Dendritic cell treated with granulocyte-macrophage colony-stimulating factor and Interleukin-4, amounts not matched to agents 40 ng/mL and 50 ng/mL, for 4 days (primary cell): ENCODE results near the gene GNPDA2.

Source experiments
- H3K27ac Mint-ChIP-seq: one replicate; pipeline ENCODE4 v1.8.0; 2022; ENCODE audit warnings: mild to moderate bottlenecking, mixed read lengths
- H3K27me3 Mint-ChIP-seq: one replicate; pipeline ENCODE4 v1.8.0; 2022; ENCODE audit warnings: mild to moderate bottlenecking, mixed read lengths
- H3K36me3 Mint-ChIP-seq: one replicate; pipeline ENCODE4 v1.8.0; 2022; ENCODE audit warnings: low read depth, mixed read lengths
- H3K4me1 Mint-ChIP-seq: one replicate; pipeline ENCODE4 v1.8.0; 2022; ENCODE audit warnings: low read depth, mixed read lengths
- H3K4me3 Mint-ChIP-seq: one replicate; pipeline ENCODE4 v1.8.0; 2022; ENCODE audit warnings: mild to moderate bottlenecking, moderate library complexity, mixed read lengths
- H3K9me3 Mint-ChIP-seq: one replicate; pipeline ENCODE4 v1.8.0; 2022; ENCODE audit warnings: mixed read lengths
- intact Hi-C: fragments of 100-400 bp; cut with micrococcal nuclease; formaldehyde crosslinking; loops from one replicate; pipeline ENCODE4 v1.15.0; 2022

Gene GNPDA2

GRCh38 chr4:44725166-44725565 lies 1.2 kb downstream of the GNPDA2 start:
- H3K27me3 Mint-ChIP-seq: peaks cover 6% of the 10 kb centered on the region
- H3K4me1 Mint-ChIP-seq: peaks cover 16% of the 10 kb centered on the region
- peak overlapping the region; percentile 90 for H3K4me3 Mint-ChIP-seq
- intact Hi-C loops: no loop called here
- peaks cover 8% of the 10 kb centered on the region for H3K36me3 Mint-ChIP-seq
- H3K9me3 Mint-ChIP-seq: no peaks in the 10 kb centered on the region
- H3K27ac Mint-ChIP-seq: no peak overlapping the region

- intact Hi-C loops: no loop called here
- peaks cover 14% of the 10 kb centered on the region for H3K4me1 Mint-ChIP-seq
- H3K36me3 Mint-ChIP-seq: peaks cover 8% of the 10 kb centered on the region
- peaks cover 1% of the 10 kb centered on the region for H3K27me3 Mint-ChIP-seq
- no peaks in the 10 kb centered on the region for H3K9me3 Mint-ChIP-seq
- no peak overlapping the region for H3K4me3 Mint-ChIP-seq
- H3K27ac Mint-ChIP-seq: no peak overlapping the region
Observed at GRCh38 chr4:44722001-44722400, 4.4 kb downstream of the GNPDA2 start.

DNA sequence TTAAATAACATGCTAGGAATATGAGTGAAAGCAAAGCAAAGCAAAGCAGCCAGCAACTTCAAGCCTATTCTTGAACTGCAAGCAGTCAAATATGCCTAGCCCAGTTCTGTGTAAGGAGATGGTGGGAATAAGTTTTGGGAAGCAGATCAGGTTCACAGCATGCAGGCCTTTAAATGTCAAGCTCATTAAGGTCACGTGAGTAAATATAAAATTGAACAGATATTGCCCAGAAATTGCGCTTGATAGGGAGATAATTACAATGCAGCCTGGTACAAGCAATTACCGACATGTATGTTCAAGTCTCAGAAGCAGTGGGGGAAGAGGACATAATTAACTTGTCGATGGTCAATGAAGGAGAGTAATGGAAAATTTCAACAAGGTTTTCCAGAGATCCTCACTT lies 6.0 kb downstream of the GNPDA2 start:
- H3K36me3 Mint-ChIP-seq: no peaks in the 10 kb centered on the region
- H3K27me3 Mint-ChIP-seq: no peaks in the 10 kb centered on the region
- H3K4me3 Mint-ChIP-seq: no peak overlapping the region
- peaks cover 3% of the 10 kb centered on the region for H3K4me1 Mint-ChIP-seq
- no peaks in the 10 kb centered on the region for H3K9me3 Mint-ChIP-seq
- H3K27ac Mint-ChIP-seq: no peak overlapping the region
- intact Hi-C loops: no loop called here

DNA sequence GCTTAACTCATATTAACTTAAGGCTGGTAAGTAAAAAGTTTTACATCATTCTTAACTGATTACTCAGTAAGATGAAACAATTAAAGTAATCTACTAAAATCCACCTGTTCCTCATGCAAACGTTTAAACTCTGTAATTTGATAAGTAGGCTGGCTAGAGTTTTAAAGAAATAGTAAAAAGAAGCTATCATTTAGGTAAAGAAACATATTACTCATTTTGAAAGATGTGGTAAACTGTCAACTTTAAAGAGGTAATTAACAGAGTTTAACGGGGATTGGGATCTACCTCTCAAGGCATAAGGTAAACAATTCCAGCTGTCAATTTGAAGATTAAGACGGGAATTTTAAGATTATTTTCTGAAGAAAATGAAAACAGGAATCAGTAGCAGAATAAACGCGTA lies 9.8 kb downstream of the GNPDA2 start:
- Mint-ChIP-seq H3K9me3 (no peaks in the 10 kb centered on the region), H3K36me3 (peaks cover 5% of the 10 kb centered on the region), H3K4me3 (no peak overlapping the region), H3K27ac (no peak overlapping the region), H3K27me3 (no peaks in the 10 kb centered on the region), H3K4me1 (no peaks in the 10 kb centered on the region)
- intact Hi-C loops: no loop called here

GRCh38 chr4:44713125-44713524 lies 13.2 kb downstream of the GNPDA2 start:
- intact Hi-C loops: no loop called here
- H3K9me3 Mint-ChIP-seq: no peaks in the 10 kb centered on the region
- peaks cover 5% of the 10 kb centered on the region for H3K36me3 Mint-ChIP-seq
- H3K4me1 Mint-ChIP-seq: no peaks in the 10 kb centered on the region
- no peak overlapping the region for H3K4me3 Mint-ChIP-seq
- H3K27me3 Mint-ChIP-seq: no peaks in the 10 kb centered on the region
- H3K27ac Mint-ChIP-seq: no peak overlapping the region

- H3K27me3 Mint-ChIP-seq: no peaks in the 10 kb centered on the region
- intact Hi-C loops: no loop called here
Observed at GRCh38 chr4:44704673-44705072, 21.7 kb downstream of the GNPDA2 start.

GRCh38 chr4:44701037-44701436 lies 25.3 kb downstream of the GNPDA2 start:
- no peaks in the 10 kb centered on the region for H3K4me1 Mint-ChIP-seq
- H3K9me3 Mint-ChIP-seq: no peaks in the 10 kb centered on the region

More at GRCh38 chr4:44704673-44705072, 21.7 kb downstream of the GNPDA2 start:
- Mint-ChIP-seq H3K4me3 (no peak overlapping the region), H3K36me3 (peaks cover 24% of the 10 kb centered on the region), H3K27ac (no peak overlapping the region), H3K9me3 (no peaks in the 10 kb centered on the region), H3K4me1 (no peaks in the 10 kb centered on the region)

DNA sequence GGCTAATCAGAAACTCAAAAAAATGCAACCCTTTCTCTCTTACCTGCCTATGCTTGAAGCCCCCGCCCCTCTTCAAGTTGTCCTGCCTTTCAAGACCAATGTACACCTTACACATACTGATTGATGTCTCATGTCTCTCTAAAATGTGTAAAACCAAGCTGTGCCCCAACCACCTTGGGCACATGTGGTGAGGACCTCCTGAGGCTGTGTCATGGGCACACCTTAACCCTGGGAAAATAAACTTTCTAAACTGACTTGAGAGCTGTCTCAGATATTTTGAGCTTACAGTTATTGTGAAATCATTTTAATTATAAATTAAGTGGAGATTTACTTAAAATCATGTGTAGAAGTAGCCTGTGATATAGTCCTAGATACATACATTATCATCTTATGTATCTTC lies 25.9 kb downstream of the GNPDA2 start:
- H3K4me1 Mint-ChIP-seq: no peaks in the 10 kb centered on the region
- H3K27ac Mint-ChIP-seq: no peak overlapping the region
- H3K36me3 Mint-ChIP-seq: peaks cover 55% of the 10 kb centered on the region
- intact Hi-C loops: no loop called here
- no peak overlapping the region for H3K4me3 Mint-ChIP-seq
- no peaks in the 10 kb centered on the region for H3K9me3 Mint-ChIP-seq
- H3K27me3 Mint-ChIP-seq: no peaks in the 10 kb centered on the region

More at GRCh38 chr4:44701037-44701436, 25.3 kb downstream of the GNPDA2 start:
- intact Hi-C loops: no loop called here
- no peak overlapping the region for H3K27ac Mint-ChIP-seq
- H3K4me3 Mint-ChIP-seq: no peak overlapping the region
- H3K36me3 Mint-ChIP-seq: peaks cover 52% of the 10 kb centered on the region
- no peaks in the 10 kb centered on the region for H3K27me3 Mint-ChIP-seq

DNA sequence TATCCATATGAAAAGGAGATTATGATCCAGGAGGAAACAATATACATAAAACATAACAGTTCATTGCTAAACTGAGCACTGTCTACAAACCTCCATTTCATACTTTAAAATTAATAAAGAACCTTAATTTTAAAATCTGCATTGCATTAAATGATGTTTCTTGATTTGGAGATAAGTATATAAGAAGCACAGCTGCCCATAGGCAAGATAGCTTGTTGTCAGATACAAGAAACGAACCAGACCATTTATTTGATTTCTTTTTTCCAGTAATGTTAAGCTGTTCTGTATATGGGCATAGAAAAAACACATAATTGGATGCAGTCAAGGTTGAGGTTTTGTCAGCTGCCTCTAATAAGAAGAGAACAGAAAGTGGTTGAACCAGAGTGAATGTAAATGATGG lies 41.7 kb downstream of the GNPDA2 start:
- no peak overlapping the region for H3K27ac Mint-ChIP-seq
- peaks cover 73% of the 10 kb centered on the region for H3K36me3 Mint-ChIP-seq
- no peaks in the 10 kb centered on the region for H3K27me3 Mint-ChIP-seq
- intact Hi-C loops: no loop called here
- H3K9me3 Mint-ChIP-seq: no peaks in the 10 kb centered on the region
- no peaks in the 10 kb centered on the region for H3K4me1 Mint-ChIP-seq
- H3K4me3 Mint-ChIP-seq: no peak overlapping the region

- Mint-ChIP-seq H3K36me3 (peaks cover 36% of the 10 kb centered on the region), H3K4me1 (peaks cover 10% of the 10 kb centered on the region), H3K9me3 (no peaks in the 10 kb centered on the region), H3K27ac (peak overlapping the region; percentile 98), H3K4me3 (peak overlapping the region; percentile 88), H3K27me3 (peaks cover 7% of the 10 kb centered on the region)
- intact Hi-C loops: loop anchor here (2.0 kb wide), 1 partner anchor 48 kb away; the partner anchor contains the start of gene GNPDA2
Observed at GRCh38 chr4:44679060-44679459, 47.3 kb downstream of the GNPDA2 start.

DNA sequence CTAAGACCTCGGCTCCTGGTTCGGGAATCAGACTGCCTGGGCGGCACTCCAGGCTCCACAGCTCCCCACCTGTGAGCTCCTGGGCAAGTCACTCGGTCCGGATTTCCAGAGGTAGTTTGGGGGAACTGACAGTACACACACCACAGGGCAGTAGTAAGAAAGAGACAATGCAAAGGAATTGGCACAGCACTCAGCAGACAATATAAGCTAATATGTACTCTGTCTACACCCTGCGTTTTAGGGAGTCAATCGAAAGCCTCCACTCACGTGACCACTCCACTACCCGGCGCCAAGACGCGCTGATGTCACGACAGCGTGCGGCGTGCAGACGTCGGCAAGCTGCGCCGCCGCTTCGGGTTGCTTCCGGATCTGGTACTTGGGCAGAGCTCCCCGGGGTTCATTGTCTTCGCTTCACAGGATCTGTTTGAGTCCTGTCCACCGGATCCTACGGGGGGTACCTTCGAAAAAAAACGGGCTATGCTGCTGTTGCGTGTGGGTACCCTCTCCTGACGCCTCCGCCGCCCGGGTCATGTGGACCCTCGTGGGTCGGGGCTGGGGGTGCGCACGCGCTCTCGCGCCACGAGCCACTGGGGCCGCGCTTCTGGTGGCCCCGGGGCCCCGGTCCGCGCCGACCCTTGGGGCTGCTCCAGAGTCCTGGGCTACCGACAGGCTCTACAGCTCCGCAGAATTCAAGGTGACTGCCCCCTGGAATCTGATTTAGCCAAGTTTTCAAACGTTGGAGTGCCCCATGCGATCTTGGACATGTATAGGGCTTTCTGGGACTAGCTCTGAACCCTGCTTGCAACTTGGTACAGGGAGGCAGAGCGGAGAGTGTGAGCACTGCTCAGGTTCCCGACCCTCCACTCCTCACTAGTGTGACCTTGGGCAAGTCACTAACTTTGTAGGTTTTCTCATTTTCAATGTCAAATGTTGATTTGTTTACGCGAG lies 48.0 kb downstream of the GNPDA2 start, which contains the start of gene GUF1:
TSS of gene GUF1 (plus strand) at position 327 of the 948 bp plus-strand sequence. CDS start at position 530, 203 bp downstream.
- Mint-ChIP-seq H3K27ac (peak within 1 kb of the TSS; percentile 98), H3K4me1 (peaks cover 10% of the 10 kb centered on the region), H3K9me3 (no peaks in the 10 kb centered on the region), H3K36me3 (peaks cover 33% of the 10 kb centered on the region), H3K4me3 (peak within 1 kb of the TSS; percentile 88), H3K27me3 (peaks cover 7% of the 10 kb centered on the region)
- intact Hi-C loops: loop anchor here (2.0 kb wide), 1 partner anchor 48 kb away; the partner anchor contains the start of gene GNPDA2

GRCh38 chr4:44675366-44675765 lies 51.0 kb downstream of the GNPDA2 start:
- Mint-ChIP-seq H3K27ac (no peak overlapping the region), H3K4me3 (no peak overlapping the region), H3K4me1 (peaks cover 10% of the 10 kb centered on the region), H3K9me3 (no peaks in the 10 kb centered on the region), H3K27me3 (peaks cover 15% of the 10 kb centered on the region), H3K36me3 (peaks cover 13% of the 10 kb centered on the region)
- intact Hi-C loops: no loop called here

DNA sequence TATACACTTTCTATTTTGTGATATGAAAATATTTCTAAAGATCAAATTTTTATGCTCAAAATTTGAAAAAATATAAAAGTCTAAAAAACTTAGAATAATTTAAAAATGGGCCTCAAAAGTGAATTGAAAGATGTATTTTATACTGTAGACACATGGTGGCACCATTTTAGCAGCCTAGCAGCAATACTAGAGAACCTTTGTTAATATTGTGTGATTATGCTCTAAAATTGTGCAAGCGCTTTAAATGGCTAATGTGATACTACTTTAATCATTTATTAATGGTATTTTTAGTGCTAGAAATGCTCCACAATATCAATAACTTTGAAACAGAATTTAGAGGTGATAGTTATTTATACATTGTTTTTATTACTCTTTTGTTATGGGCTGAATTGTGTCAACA lies 51.9 kb downstream of the GNPDA2 start:
- Mint-ChIP-seq H3K4me1 (peaks cover 10% of the 10 kb centered on the region), H3K27me3 (peaks cover 16% of the 10 kb centered on the region), H3K4me3 (no peak overlapping the region), H3K27ac (no peak overlapping the region), H3K36me3 (peaks cover 13% of the 10 kb centered on the region), H3K9me3 (no peaks in the 10 kb centered on the region)
- intact Hi-C loops: no loop called here

DNA sequence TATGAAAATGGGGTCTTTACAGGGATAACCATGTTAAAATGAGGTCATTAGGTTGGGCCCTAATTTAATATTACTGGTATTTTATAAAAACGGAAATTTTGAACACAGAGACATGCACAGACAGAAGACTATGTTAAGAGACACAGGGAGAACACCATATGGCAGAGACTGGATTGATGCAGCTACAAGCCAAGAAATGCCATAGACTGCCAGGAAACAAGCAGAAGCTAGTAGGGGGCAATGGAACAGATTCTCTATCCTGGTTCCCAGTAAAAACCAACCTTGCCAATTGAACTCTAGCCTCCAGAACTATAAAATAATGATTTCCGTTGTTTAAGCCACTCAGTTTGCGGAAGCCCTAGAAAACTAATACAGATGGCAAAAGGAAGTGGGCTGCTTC lies 54.7 kb downstream of the GNPDA2 start:
- intact Hi-C loops: no loop called here
- Mint-ChIP-seq H3K4me1 (no peaks in the 10 kb centered on the region), H3K27me3 (peaks cover 10% of the 10 kb centered on the region), H3K36me3 (no peaks in the 10 kb centered on the region), H3K4me3 (no peak overlapping the region), H3K9me3 (no peaks in the 10 kb centered on the region), H3K27ac (no peak overlapping the region)
